NCI-H1436 treated with DMSO at 0.1 percent for 48 hours (cell line): Measurements from ENCODE around the gene IL3RA.
"Not testable (repeated sequence)": the region's sequence is repeated elsewhere in the genome, so short reads cannot be mapped to it uniquely, and the experiment has no call there.

Source experiments
- DNase-seq: peaks from one replicate; lab custom pipeline; 2025; lab: John Stamatoyannopoulos, UW

The IL3RA gene

DNA sequence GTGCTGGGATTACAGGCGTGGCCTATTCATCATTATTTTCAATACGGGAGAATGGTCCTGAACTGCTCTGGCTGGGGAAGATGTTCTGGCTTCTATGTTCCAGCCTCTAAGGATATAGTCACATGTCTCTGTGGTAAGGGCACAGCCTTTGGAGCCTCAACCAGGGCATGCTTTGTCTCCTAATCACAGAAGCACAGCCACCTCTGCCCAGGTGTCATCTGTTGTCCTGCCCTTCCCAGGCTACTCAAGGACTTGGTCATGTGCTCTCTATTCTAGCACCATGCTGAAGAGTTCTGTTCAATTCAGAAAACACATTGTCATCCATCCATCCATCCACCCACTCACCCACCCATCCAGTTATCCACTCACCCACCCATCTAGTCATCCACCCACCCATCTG is 86.6 kb downstream of the IL3RA start:
- no peak for DNase-seq

DNA sequence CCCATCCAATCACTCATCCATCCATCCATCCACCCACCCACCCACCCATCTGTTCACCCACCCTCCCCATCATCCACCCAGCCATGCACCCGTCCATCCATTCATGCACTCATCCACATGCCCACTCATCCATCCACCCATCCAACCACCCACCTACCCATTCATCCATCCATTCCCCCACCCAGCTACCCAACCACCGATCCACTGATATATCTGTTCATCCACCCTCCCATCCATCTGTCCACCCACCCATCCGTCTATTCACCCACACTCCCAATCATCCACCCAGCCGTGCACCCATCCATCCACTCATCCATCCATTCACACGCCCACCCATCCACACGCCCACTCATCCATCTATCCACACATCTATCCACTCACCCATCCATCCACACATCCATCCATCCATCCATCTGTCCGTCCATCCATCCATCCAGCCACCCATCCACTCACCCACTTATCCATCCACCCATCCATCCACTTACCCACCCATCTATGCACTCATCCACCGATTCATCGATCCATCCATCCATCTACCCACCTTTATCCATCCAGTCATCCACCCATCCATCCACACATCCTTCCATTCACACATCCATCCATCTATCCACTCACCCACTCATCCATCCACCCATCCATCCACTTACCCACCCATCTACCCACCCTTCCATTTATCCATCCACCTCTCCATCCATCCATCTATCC is 87.7 kb downstream of the IL3RA start:
- no peak for DNase-seq

DNA sequence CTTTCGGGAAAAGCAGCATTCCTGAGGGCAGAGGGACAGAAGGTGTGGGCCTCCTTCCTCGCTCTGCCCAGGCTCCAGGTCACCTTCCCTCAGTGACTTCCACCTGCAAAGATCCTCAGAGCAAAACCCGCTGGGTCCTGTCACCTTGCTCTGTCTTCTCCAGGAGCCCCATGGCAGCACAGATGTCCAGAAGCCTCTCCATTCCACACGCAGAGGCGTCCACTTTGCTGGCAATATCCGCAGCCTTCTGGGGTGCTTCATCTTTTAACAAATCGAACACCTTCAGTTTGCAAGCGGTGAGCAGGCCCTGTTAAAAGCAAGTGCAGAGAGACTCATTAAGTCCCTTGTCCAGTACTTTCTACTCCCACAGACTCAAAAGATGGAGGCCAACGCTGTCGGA is 88.8 kb downstream of the IL3RA start:
- DNase-seq = no peak

DNA sequence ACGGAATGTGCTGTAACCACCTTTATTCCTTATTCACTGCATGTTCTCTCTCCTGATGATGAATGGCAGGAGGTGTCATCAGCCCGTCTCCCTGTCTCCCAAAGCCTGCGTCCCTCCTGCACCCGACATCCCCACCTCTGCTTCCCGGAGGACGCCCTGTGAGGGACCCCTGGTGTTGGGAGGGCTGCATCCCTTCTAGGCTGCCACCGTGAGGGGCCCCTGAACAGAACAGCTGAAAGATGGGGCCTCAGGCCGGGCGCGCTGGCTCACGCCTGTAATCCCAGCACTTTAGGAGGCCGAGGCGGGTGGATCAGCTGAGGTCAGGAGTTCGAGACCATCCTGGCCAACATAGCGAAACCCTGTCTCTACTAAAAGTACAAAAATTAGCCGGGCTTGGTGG is 89.7 kb downstream of the IL3RA start:
- DNase-seq = not testable (repeated sequence)

DNA sequence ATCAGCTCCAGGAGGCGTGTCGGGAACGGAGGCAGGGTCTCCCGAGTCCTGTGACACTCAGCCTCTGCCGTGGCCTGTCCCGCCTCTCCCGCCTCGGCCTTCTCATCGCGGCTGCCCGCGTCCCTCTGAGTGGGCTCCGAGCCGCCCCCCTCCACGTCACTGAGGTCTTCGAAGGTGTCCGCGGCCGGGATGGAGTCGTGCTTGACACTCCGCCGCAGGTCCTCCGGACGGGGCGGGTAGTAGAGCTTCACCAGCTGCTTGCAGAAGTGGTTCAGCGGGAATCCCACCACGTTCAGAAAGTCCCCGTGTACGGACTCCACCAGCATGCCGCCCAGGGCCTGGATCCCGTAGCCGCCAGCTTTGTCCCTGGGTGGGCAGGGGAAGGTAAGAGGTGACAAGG is 91.2 kb downstream of the IL3RA start:
- DNase-seq = no peak

DNA sequence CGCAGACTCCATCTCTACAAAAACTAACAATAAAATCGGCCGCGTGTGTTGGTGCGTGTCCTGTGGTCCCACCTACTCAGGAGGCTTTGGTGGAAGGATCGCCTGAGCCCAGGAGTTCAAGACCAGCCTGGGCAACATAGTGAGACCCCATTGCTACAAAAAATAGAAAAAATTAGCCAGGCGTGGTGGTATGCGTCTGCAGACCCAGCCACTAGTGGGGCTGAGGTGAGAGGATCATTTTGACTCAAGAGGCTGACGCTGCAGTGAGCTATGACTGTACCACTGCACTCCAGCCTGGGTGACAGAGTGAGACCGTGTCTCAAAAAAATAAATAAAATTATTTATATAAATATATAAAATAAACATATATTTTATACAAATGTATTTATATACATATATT is 93.9 kb downstream of the IL3RA start:
- DNase-seq = no peak
